WTC11 (cell line): ENCODE data around the gene RPS13. TPM values are rescaled to one million over a fixed set of nuclear protein-coding genes. Genes with fewer than 3 reads are reported as not detected.

Experiments
- ATAC-seq: fragments of 200-7000 bp; cut with Tn5 transposase; 2 replicates; pipeline ENCODE4 v1.10.0; 2021; ENCODE audit warnings: mild to moderate bottlenecking, moderate library complexity
- CTCF ChIA-PET: fragments of 300-600 bp; sonication (Branson Sonifier 250); formaldehyde crosslinking; loops from one replicate; lab custom pipeline; 2021; ENCODE audit warnings: antibody characterized with exemption; lab: Charles Lee
- POLR2A ChIA-PET: fragments of 350-600 bp; sonication (Branson Sonifier 250); formaldehyde crosslinking; loops from one replicate; lab custom pipeline; 2021; ENCODE audit warnings: antibody characterized with exemption; lab: Charles Lee
- DNase-seq: peaks from one replicate; pipeline ENCODE4 v3.0.0; 2021; ENCODE audit warnings: low spot score
- H3K27ac Mint-ChIP-seq: 2 replicates; pipeline ENCODE4 v1.8.0; 2021; ENCODE audit warnings: mixed read lengths
- H3K27me3 Mint-ChIP-seq: 2 replicates; pipeline ENCODE4 v1.8.0; 2021; ENCODE audit warnings: low read depth, mild to moderate bottlenecking, moderate library complexity, mixed read lengths
- H3K36me3 Mint-ChIP-seq: 2 replicates; pipeline ENCODE4 v1.8.0; 2021; ENCODE audit warnings: mixed read lengths
- H3K4me1 Mint-ChIP-seq: 2 replicates; pipeline ENCODE4 v1.8.0; 2022; ENCODE audit warnings: mixed read lengths
- H3K4me3 Mint-ChIP-seq: 2 replicates; pipeline ENCODE4 v1.8.0; 2021; ENCODE audit warnings: mild to moderate bottlenecking, moderate library complexity, mixed read lengths
- H3K9me3 Mint-ChIP-seq: 2 replicates; pipeline ENCODE4 v1.8.0; 2021; ENCODE audit warnings: mixed read lengths
- CBFB ChIP-seq: sonication (generic); formaldehyde crosslinking; IDR thresholded peaks from 2 replicates; pipeline ENCODE4 v1.8.1; 2022; ENCODE audit warnings: mild to moderate bottlenecking, low read depth, missing genetic modification reagents
- CREB1 ChIP-seq: sonication (generic); formaldehyde crosslinking; IDR thresholded peaks from 2 replicates; pipeline ENCODE4 v1.8.0; 2023; ENCODE audit warnings: mild to moderate bottlenecking, missing genetic modification reagents
- ELF4 ChIP-seq: sonication (generic); formaldehyde crosslinking; IDR thresholded peaks from 2 replicates; pipeline ENCODE4 v1.8.1; 2022; ENCODE audit warnings: low read depth, mild to moderate bottlenecking, moderate library complexity, missing genetic modification reagents
- ESRRA ChIP-seq: sonication (generic); formaldehyde crosslinking; IDR thresholded peaks from 2 replicates; pipeline ENCODE4 v1.8.1; 2022; ENCODE audit warnings: mild to moderate bottlenecking, missing genetic modification reagents, borderline replicate concordance
- FOXK1 ChIP-seq: sonication (generic); formaldehyde crosslinking; IDR thresholded peaks from 2 replicates; pipeline ENCODE4 v1.8.0; 2022; ENCODE audit warnings: mild to moderate bottlenecking, moderate library complexity, missing genetic modification reagents
- GABPB1 ChIP-seq: sonication (generic); formaldehyde crosslinking; IDR thresholded peaks from 2 replicates; pipeline ENCODE4 v1.8.1; 2023; ENCODE audit warnings: mild to moderate bottlenecking, missing genetic modification reagents
- GTF2I ChIP-seq: fragments of 250-450 bp; sonication (Bioruptor Pico); conservative IDR thresholded peaks from 2 replicates; pipeline ENCODE4 v1.4.0; 2021; ENCODE audit warnings: mild to moderate bottlenecking
- NR1H2 ChIP-seq: sonication (generic); formaldehyde crosslinking; IDR thresholded peaks from 2 replicates; pipeline ENCODE4 v1.9.0; 2021; ENCODE audit warnings: mild to moderate bottlenecking, moderate library complexity, missing genetic modification reagents
- RELA ChIP-seq: sonication (generic); formaldehyde crosslinking; IDR thresholded peaks from 2 replicates; pipeline ENCODE4 v1.8.1; 2022; ENCODE audit warnings: missing genetic modification reagents, mild to moderate bottlenecking, borderline replicate concordance
- TP53 ChIP-seq: sonication (generic); formaldehyde crosslinking; IDR thresholded peaks from 2 replicates; pipeline ENCODE4 v1.8.1; 2023; ENCODE audit warnings: mild to moderate bottlenecking, missing genetic modification reagents
- ZBTB21 ChIP-seq: sonication (generic); formaldehyde crosslinking; IDR thresholded peaks from 2 replicates; pipeline ENCODE4 v1.8.1; 2023; ENCODE audit warnings: mild to moderate bottlenecking, missing genetic modification reagents, borderline replicate concordance
- ZNF232 ChIP-seq: sonication (generic); formaldehyde crosslinking; IDR thresholded peaks from 2 replicates; pipeline ENCODE4 v1.8.0; 2022; ENCODE audit warnings: mild to moderate bottlenecking, missing genetic modification reagents
- ZNF423 ChIP-seq: fragments of 250-450 bp; sonication (Bioruptor Pico); IDR thresholded peaks from 2 replicates; pipeline ENCODE4 v2.1.2; 2022; ENCODE audit warnings: mild to moderate bottlenecking, moderate library complexity
- total RNA-seq: library from RNA; stranded (reverse); gene quantifications from 3 replicates; pipeline ENCODE4 v1.2.3, GENCODE V29; 2021
- TF ChIP-seq, protein P1 (sequence below): sonication (generic); formaldehyde crosslinking; IDR thresholded peaks from 2 replicates; pipeline ENCODE4 v1.8.1; 2023; ENCODE audit warnings: mild to moderate bottlenecking, missing genetic modification reagents, borderline replicate concordance
- TF ChIP-seq, protein P2 (sequence below): fragments of 250-450 bp; sonication (Bioruptor Pico); IDR thresholded peaks from 2 replicates; pipeline ENCODE4 v2.1.2; 2022; ENCODE audit warnings: mild to moderate bottlenecking, moderate library complexity
- TF ChIP-seq, protein P3 (sequence below): fragments of 250-450 bp; sonication (Bioruptor Pico); IDR thresholded peaks from 2 replicates; pipeline ENCODE4 v1.9.0; 2021; ENCODE audit warnings: mild to moderate bottlenecking
- TF ChIP-seq, protein P4 (sequence below): fragments of 250-450 bp; sonication (Bioruptor Pico); IDR thresholded peaks from 2 replicates; pipeline ENCODE4 v1.9.0; 2021; ENCODE audit warnings: mild to moderate bottlenecking, borderline replicate concordance
- TF ChIP-seq, protein P5 (sequence below): sonication (generic); formaldehyde crosslinking; IDR thresholded peaks from 2 replicates; pipeline ENCODE4 v1.8.0; 2022; ENCODE audit warnings: mild to moderate bottlenecking, missing genetic modification reagents
- TF ChIP-seq, protein P6 (sequence below): sonication (generic); formaldehyde crosslinking; conservative IDR thresholded peaks from 2 replicates; pipeline ENCODE4 v1.8.1; 2022; ENCODE audit warnings: mild to moderate bottlenecking, missing genetic modification reagents

Gene RPS13
- total RNA-seq, 1 experiment from 2014 or later, result 1,200 TPM

DNA sequence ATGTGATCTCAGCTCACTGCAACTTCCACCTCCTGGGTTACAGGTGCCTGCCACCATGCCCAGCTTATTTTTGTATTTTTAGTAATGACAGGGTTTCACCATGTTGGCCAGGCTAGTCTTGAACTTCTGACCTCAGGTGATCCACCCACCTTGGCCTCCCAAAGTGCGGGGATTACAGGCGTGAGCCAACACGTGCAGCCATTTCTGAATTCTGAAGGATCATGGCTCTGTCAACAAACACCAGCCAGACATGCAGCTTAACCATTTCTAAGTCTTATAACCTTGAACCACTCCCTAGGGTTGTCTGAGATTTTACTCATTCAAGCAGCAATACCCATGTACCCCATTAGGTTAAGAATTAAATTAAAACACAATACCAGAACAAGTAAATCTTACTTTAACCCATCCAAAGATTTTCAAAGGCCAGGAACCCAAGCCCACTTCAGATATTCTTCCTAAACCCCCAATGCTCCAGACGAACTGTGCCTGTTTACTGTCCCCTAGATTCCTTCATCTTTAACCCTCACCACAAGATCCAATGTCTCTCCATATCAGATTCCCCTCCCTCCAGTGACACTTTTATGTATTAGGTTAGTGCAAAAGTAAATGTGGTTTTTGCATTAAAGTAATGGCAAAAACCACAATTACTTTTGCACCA lies 4.0 kb downstream of the RPS13 start (continued):
- TF ChIP-seq, protein P1, sequence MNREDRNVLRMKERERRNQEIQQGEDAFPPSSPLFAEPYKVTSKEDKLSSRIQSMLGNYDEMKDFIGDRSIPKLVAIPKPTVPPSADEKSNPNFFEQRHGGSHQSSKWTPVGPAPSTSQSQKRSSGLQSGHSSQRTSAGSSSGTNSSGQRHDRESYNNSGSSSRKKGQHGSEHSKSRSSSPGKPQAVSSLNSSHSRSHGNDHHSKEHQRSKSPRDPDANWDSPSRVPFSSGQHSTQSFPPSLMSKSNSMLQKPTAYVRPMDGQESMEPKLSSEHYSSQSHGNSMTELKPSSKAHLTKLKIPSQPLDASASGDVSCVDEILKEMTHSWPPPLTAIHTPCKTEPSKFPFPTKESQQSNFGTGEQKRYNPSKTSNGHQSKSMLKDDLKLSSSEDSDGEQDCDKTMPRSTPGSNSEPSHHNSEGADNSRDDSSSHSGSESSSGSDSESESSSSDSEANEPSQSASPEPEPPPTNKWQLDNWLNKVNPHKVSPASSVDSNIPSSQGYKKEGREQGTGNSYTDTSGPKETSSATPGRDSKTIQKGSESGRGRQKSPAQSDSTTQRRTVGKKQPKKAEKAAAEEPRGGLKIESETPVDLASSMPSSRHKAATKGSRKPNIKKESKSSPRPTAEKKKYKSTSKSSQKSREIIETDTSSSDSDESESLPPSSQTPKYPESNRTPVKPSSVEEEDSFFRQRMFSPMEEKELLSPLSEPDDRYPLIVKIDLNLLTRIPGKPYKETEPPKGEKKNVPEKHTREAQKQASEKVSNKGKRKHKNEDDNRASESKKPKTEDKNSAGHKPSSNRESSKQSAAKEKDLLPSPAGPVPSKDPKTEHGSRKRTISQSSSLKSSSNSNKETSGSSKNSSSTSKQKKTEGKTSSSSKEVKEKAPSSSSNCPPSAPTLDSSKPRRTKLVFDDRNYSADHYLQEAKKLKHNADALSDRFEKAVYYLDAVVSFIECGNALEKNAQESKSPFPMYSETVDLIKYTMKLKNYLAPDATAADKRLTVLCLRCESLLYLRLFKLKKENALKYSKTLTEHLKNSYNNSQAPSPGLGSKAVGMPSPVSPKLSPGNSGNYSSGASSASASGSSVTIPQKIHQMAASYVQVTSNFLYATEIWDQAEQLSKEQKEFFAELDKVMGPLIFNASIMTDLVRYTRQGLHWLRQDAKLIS (CRISPR knock-in tag), result no peak
- TF ChIP-seq TP53 (CRISPR knock-in tag), result no peak

DNA sequence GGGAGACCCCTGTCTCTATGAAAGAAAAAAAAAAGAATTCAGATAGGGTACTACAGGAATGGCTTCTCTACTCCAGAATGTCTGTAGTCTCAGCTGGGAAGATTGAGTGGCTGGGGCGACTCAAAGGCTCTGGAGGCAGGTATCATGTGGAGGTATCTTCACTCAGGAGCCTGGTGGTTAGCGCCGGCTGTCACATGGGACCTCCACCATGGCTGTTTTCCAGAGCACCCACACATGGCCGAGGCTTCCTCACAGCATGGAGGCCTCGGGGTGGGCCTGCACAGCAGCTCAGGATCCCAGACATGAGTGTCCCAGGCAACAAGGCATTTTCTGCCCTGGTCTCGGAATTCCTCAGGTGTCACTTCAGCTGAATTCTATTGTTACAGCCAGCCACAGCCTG lies 10.1 kb downstream of the RPS13 start:
- Mint-ChIP-seq H3K27me3 (no peaks in the 10 kb centered on the region), H3K36me3 (no peaks in the 10 kb centered on the region), H3K4me3 (no peak overlapping the region), H3K4me1 (no peaks in the 10 kb centered on the region), H3K27ac (no peak overlapping the region), H3K9me3 (peaks cover 3% of the 10 kb centered on the region; the same call in 1 of the 2 replicates)
- ChIA-PET CTCF (interaction anchor here (0.7 to 1.0 kb wide), 2 partner anchors 52 to 131 kb away, joined by 3 read pairs; no protein-coding TSS in a partner anchor), POLR2A (interaction anchor here (0.7 kb wide), 1 partner anchor 254 kb away, joined by 4 read pairs; no protein-coding TSS in a partner anchor)
- TF ChIP-seq GTF2I (no peak), CREB1 (CRISPR knock-in tag) (no peak), RELA (no peak)
- DNase-seq, result no peak
- ATAC-seq, result no peak

DNA sequence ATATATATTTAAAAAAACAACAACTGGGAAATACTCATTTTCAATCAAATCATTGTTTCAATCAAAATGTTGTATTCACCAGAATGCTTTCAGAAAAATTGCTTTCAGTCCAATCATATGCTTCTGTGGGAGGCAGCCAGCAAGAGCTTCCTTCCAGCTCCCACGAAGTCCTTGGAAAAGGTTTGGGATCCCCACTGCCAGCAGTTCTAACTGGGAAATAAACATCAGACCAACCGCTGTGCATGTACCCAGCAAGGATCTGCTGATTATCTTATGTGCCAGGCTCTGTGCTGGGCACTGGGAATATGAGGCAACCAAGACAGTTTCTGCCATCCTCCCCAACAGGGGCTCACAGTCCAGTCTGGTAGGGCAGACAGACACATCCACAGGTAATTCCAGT lies 10.8 kb downstream of the RPS13 start:
- no peak for DNase-seq
- CTCF ChIA-PET, result no interaction called here
- H3K27me3 Mint-ChIP-seq, result no peaks in the 10 kb centered on the region
- no peak for TF ChIP-seq ZNF232 (CRISPR knock-in tag)
- TF ChIP-seq NR1H2, result no peak
- TF ChIP-seq CBFB (CRISPR knock-in tag), result no peak
- TF ChIP-seq ZNF423 (CRISPR knock-in tag), result no peak
- no peak for TF ChIP-seq GABPB1
- TF ChIP-seq FOXK1, result no peak
- TF ChIP-seq, protein P2, sequence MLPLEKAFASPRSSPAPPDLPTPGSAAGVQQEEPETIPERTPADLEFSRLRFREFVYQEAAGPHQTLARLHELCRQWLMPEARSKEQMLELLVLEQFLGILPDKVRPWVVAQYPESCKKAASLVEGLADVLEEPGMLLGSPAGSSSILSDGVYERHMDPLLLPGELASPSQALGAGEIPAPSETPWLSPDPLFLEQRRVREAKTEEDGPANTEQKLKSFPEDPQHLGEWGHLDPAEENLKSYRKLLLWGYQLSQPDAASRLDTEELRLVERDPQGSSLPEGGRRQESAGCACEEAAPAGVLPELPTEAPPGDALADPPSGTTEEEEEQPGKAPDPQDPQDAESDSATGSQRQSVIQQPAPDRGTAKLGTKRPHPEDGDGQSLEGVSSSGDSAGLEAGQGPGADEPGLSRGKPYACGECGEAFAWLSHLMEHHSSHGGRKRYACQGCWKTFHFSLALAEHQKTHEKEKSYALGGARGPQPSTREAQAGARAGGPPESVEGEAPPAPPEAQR (CRISPR knock-in tag), result no peak
- no peak for TF ChIP-seq ZBTB21 (CRISPR knock-in tag)
- TF ChIP-seq, protein P3, sequence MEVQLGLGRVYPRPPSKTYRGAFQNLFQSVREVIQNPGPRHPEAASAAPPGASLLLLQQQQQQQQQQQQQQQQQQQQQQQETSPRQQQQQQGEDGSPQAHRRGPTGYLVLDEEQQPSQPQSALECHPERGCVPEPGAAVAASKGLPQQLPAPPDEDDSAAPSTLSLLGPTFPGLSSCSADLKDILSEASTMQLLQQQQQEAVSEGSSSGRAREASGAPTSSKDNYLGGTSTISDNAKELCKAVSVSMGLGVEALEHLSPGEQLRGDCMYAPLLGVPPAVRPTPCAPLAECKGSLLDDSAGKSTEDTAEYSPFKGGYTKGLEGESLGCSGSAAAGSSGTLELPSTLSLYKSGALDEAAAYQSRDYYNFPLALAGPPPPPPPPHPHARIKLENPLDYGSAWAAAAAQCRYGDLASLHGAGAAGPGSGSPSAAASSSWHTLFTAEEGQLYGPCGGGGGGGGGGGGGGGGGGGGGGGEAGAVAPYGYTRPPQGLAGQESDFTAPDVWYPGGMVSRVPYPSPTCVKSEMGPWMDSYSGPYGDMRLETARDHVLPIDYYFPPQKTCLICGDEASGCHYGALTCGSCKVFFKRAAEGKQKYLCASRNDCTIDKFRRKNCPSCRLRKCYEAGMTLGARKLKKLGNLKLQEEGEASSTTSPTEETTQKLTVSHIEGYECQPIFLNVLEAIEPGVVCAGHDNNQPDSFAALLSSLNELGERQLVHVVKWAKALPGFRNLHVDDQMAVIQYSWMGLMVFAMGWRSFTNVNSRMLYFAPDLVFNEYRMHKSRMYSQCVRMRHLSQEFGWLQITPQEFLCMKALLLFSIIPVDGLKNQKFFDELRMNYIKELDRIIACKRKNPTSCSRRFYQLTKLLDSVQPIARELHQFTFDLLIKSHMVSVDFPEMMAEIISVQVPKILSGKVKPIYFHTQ (CRISPR knock-in tag), result no peak
- TF ChIP-seq, protein P4, sequence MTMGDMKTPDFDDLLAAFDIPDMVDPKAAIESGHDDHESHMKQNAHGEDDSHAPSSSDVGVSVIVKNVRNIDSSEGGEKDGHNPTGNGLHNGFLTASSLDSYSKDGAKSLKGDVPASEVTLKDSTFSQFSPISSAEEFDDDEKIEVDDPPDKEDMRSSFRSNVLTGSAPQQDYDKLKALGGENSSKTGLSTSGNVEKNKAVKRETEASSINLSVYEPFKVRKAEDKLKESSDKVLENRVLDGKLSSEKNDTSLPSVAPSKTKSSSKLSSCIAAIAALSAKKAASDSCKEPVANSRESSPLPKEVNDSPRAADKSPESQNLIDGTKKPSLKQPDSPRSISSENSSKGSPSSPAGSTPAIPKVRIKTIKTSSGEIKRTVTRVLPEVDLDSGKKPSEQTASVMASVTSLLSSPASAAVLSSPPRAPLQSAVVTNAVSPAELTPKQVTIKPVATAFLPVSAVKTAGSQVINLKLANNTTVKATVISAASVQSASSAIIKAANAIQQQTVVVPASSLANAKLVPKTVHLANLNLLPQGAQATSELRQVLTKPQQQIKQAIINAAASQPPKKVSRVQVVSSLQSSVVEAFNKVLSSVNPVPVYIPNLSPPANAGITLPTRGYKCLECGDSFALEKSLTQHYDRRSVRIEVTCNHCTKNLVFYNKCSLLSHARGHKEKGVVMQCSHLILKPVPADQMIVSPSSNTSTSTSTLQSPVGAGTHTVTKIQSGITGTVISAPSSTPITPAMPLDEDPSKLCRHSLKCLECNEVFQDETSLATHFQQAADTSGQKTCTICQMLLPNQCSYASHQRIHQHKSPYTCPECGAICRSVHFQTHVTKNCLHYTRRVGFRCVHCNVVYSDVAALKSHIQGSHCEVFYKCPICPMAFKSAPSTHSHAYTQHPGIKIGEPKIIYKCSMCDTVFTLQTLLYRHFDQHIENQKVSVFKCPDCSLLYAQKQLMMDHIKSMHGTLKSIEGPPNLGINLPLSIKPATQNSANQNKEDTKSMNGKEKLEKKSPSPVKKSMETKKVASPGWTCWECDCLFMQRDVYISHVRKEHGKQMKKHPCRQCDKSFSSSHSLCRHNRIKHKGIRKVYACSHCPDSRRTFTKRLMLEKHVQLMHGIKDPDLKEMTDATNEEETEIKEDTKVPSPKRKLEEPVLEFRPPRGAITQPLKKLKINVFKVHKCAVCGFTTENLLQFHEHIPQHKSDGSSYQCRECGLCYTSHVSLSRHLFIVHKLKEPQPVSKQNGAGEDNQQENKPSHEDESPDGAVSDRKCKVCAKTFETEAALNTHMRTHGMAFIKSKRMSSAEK (CRISPR knock-in tag), result no peak
- TF ChIP-seq, protein P5, sequence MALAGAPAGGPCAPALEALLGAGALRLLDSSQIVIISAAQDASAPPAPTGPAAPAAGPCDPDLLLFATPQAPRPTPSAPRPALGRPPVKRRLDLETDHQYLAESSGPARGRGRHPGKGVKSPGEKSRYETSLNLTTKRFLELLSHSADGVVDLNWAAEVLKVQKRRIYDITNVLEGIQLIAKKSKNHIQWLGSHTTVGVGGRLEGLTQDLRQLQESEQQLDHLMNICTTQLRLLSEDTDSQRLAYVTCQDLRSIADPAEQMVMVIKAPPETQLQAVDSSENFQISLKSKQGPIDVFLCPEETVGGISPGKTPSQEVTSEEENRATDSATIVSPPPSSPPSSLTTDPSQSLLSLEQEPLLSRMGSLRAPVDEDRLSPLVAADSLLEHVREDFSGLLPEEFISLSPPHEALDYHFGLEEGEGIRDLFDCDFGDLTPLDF (CRISPR knock-in tag), result no peak
- TF ChIP-seq, protein P6, sequence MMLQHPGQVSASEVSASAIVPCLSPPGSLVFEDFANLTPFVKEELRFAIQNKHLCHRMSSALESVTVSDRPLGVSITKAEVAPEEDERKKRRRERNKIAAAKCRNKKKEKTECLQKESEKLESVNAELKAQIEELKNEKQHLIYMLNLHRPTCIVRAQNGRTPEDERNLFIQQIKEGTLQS (CRISPR knock-in tag), result no peak
- TF ChIP-seq ELF4 (CRISPR knock-in tag), result no peak
- TF ChIP-seq ESRRA, result no peak

More for the DNA sequence above, 10.8 kb downstream of the RPS13 start:
- POLR2A ChIA-PET, result no interaction called here
- Mint-ChIP-seq H3K36me3 (no peaks in the 10 kb centered on the region), H3K4me1 (no peaks in the 10 kb centered on the region), H3K27ac (no peak overlapping the region), H3K9me3 (peaks cover 3% of the 10 kb centered on the region; the same call in 1 of the 2 replicates), H3K4me3 (no peak overlapping the region)
- no peak for ATAC-seq
